Measurements from ENCODE around the gene EPHA1.

DNA sequence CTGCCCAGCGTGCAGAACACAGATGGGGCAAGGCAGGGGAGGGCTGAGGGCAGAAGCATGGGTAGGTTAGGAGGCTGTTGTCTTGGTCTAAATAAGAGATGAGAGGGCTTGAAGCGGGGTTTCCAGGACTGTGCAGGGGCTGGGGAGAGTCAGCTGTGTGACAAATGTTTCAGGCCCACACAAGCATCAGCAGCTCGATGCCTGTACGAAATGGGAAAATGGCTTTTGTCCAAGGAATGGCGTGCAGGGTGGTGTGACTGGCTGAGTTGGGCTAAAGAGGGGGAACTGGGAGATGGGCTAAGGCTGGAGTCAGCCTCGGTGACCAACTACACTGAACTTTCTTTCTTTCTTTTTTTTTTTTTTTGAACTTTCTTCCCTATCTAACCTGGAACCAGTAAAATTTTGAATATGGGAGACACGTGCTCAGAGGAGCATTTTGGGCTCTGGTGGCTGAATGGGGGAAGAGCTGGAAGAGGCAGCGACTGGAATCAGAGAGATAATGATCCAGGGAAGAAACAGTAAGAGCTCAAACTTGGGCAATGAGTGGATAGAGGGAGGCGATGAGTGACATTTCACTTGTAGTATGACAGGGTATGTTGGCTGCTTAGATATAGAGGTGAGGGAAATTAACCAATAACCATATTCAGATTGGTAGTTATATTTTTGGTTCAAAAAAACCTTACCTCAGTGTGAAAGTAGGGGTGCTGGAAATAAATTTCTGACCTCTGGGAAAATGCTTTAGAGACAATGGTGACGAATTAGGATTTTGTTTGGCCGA lies 10.2 kb upstream of the EPHA1 start:
- no peak for TF ChIP-seq CTCF (IDR thresholded peaks at IDR 0.05)
- no peak for TF ChIP-seq POLR2AphosphoS5 (IDR thresholded peaks at IDR 0.05; ENCODE audit: low read depth, low read length)
- TF ChIP-seq GABPA (IDR thresholded peaks at IDR 0.05; ENCODE audit: low read depth): no peak
- no peak for TF ChIP-seq RAD21 (IDR thresholded peaks at IDR 0.05; ENCODE audit: low read length)
- no peak for TF ChIP-seq FOXJ3 (CRISPR knock-in tag; IDR thresholded peaks at IDR 0.05)
- TF ChIP-seq, protein P1, sequence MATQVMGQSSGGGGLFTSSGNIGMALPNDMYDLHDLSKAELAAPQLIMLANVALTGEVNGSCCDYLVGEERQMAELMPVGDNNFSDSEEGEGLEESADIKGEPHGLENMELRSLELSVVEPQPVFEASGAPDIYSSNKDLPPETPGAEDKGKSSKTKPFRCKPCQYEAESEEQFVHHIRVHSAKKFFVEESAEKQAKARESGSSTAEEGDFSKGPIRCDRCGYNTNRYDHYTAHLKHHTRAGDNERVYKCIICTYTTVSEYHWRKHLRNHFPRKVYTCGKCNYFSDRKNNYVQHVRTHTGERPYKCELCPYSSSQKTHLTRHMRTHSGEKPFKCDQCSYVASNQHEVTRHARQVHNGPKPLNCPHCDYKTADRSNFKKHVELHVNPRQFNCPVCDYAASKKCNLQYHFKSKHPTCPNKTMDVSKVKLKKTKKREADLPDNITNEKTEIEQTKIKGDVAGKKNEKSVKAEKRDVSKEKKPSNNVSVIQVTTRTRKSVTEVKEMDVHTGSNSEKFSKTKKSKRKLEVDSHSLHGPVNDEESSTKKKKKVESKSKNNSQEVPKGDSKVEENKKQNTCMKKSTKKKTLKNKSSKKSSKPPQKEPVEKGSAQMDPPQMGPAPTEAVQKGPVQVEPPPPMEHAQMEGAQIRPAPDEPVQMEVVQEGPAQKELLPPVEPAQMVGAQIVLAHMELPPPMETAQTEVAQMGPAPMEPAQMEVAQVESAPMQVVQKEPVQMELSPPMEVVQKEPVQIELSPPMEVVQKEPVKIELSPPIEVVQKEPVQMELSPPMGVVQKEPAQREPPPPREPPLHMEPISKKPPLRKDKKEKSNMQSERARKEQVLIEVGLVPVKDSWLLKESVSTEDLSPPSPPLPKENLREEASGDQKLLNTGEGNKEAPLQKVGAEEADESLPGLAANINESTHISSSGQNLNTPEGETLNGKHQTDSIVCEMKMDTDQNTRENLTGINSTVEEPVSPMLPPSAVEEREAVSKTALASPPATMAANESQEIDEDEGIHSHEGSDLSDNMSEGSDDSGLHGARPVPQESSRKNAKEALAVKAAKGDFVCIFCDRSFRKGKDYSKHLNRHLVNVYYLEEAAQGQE (IDR thresholded peaks at IDR 0.05; ENCODE audit: low read depth, low read length): no peak
- no peak for TF ChIP-seq IRF3 (IDR thresholded peaks at IDR 0.05; ENCODE audit: low read depth, low read length)
